GM12865 (cell line): ENCODE data around the gene FOS.
A peak's percentile ranks its signal among the peaks of the same experiment; 100 is the strongest.

Experiments used
- DNase-seq: peaks from one replicate; pipeline ENCODE4 v3.0.0; 2010; ENCODE audit warnings: low read depth
- H3K4me3 ChIP-seq: 2 replicates; pipeline ENCODE4 v1.5.1; 2011; ENCODE audit warnings: mild to moderate bottlenecking, low read depth, low read length, control low read depth
- CTCF ChIP-seq: IDR thresholded peaks from 2 replicates; pipeline ENCODE4 v1.5.1; 2011; ENCODE audit warnings: low read length, control low read depth, low read depth, inconsistent platforms; ENCODE audit not compliant: insufficient read depth; ENCODE audit errors: missing control alignments

The FOS gene

GRCh38 chr14:75244121-75244520 lies 34.5 kb upstream of the FOS start:
- no peak for DNase-seq
- TF ChIP-seq CTCF = no peak
- no peak overlapping the region for H3K4me3 ChIP-seq

GRCh38 chr14:75246546-75247285 lies 31.9 kb upstream of the FOS start:
- TF ChIP-seq CTCF = no peak
- no peak overlapping the region for H3K4me3 ChIP-seq
- DNase-seq = no peak

GRCh38 chr14:75247286-75247922 lies 31.2 kb upstream of the FOS start:
- TF ChIP-seq CTCF = no peak
- H3K4me3 ChIP-seq = no peak overlapping the region
- peak; percentile 84 for DNase-seq

- DNase-seq = no peak
- H3K4me3 ChIP-seq = no peak overlapping the region
- no peak for TF ChIP-seq CTCF
Observed at GRCh38 chr14:75247939-75248338, 30.7 kb upstream of the FOS start.

GRCh38 chr14:75249251-75249957 lies 29.2 kb upstream of the FOS start:
- H3K4me3 ChIP-seq = no peak overlapping the region
- DNase-seq = peak; percentile 96

GRCh38 chr14:75249958-75250336 lies 28.7 kb upstream of the FOS start:
- TF ChIP-seq CTCF = no peak
- peak; percentile 40 for DNase-seq
- H3K4me3 ChIP-seq = no peak overlapping the region

More at GRCh38 chr14:75249251-75249957, 29.2 kb upstream of the FOS start:
- no peak for TF ChIP-seq CTCF
